GM18861 (cell line): Measurements from ENCODE around the gene ANKRD13B.

Experiments
- ATAC-seq: cut with Tn5 transposase; IDR thresholded peaks from one replicate; pipeline ENCODE4 v1.9.1; 2021; ENCODE audit not compliant: unreplicated experiment

Gene ANKRD13B

GRCh38 chr17:29594519-29595090 is 1.7 kb downstream of the ANKRD13B start:
- no peak for ATAC-seq

GRCh38 chr17:29595107-29595942 is 2.4 kb downstream of the ANKRD13B start:
- ATAC-seq: no peak

GRCh38 chr17:29595943-29596774 is 3.2 kb downstream of the ANKRD13B start:
- no peak for ATAC-seq

GRCh38 chr17:29596811-29597210 is 3.9 kb downstream of the ANKRD13B start:
- ATAC-seq: no peak

GRCh38 chr17:29597361-29598172 is 4.6 kb downstream of the ANKRD13B start:
- ATAC-seq: no peak

GRCh38 chr17:29603109-29603674 is 10.3 kb downstream of the ANKRD13B start:
- no peak for ATAC-seq

- ATAC-seq: no peak
Measured at GRCh38 chr17:29607557-29608195, 14.7 kb downstream of the ANKRD13B start.

GRCh38 chr17:29608986-29609385 is 16.1 kb downstream of the ANKRD13B start:
- no peak for ATAC-seq

GRCh38 chr17:29610395-29610794 is 17.5 kb downstream of the ANKRD13B start:
- ATAC-seq: no peak

- ATAC-seq: no peak
Measured at GRCh38 chr17:29611351-29612093, 18.6 kb downstream of the ANKRD13B start.

- ATAC-seq: no peak
Measured at GRCh38 chr17:29612094-29612403, 19.1 kb downstream of the ANKRD13B start.

- ATAC-seq: no peak
Measured at GRCh38 chr17:29612404-29613280, 19.7 kb downstream of the ANKRD13B start.

GRCh38 chr17:29613352-29613837 is 20.5 kb downstream of the ANKRD13B start:
- ATAC-seq: no peak

GRCh38 chr17:29613856-29614255 is 20.9 kb downstream of the ANKRD13B start:
- ATAC-seq: no peak

GRCh38 chr17:29614349-29615047 is 21.6 kb downstream of the ANKRD13B start:
- ATAC-seq: no peak

GRCh38 chr17:29615048-29615385 is 22.1 kb downstream of the ANKRD13B start:
- ATAC-seq: no peak

- ATAC-seq: peak; percentile 36
Measured at GRCh38 chr17:29615492-29616299, 22.8 kb downstream of the ANKRD13B start.
